ENCODE data around the gene SOD1. TPM values are rescaled to one million over a fixed set of nuclear protein-coding genes. Genes with fewer than 3 reads are reported as not detected.

The SOD1 gene
- total and polyA plus RNA-seq, 2 donors (not counting 3 experiments of a cell fraction or from before 2014, with no cell fraction given) = 198 to 268 TPM

- TF ChIP-seq JUN (IDR thresholded peaks at IDR 0.05; ENCODE audit: borderline replicate concordance, insufficient read depth, insufficient read length, low read depth) (no peak), CTCF (IDR thresholded peaks at IDR 0.05; ENCODE audit: extremely low read depth in 1 of 2, insufficient read depth in 1 of 2, low read depth in 1 of 2, low read length in 2 of 2) (no peak), MYC (IDR thresholded peaks at IDR 0.05; ENCODE audit: low read depth, low read length) (no peak), POLR2A (IDR thresholded peaks at IDR 0.05; ENCODE audit: low read depth, low read length) (no peak), POLR2AphosphoS5 (IDR thresholded peaks at IDR 0.05; ENCODE audit: insufficient read depth, low read depth, low read length) (no peak), FOS (IDR thresholded peaks at IDR 0.05; ENCODE audit: borderline replicate concordance, insufficient read depth, low read length) (no peak), EZH2 (IDR thresholded peaks at IDR 0.05; ENCODE audit: borderline replicate concordance, low read depth, low read length, severe bottlenecking) (no peak), GATA2 (IDR thresholded peaks at IDR 0.05; ENCODE audit: insufficient read depth, insufficient read length, low read depth, low read length) (no peak)
- TF ChIP-seq, protein P1, sequence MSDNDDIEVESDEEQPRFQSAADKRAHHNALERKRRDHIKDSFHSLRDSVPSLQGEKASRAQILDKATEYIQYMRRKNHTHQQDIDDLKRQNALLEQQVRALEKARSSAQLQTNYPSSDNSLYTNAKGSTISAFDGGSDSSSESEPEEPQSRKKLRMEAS (IDR thresholded peaks at IDR 0.05; ENCODE audit: insufficient read depth, insufficient read length) = no peak
- intact Hi-C loops (cut with micrococcal nuclease) = no loop called here
These were observed 3.0 kb upstream of the SOD1 start for GRCh38 chr21:31656199-31657095.

More at GRCh38 chr21:31656199-31657095, 3.0 kb upstream of the SOD1 start:
- no TSS peak for BruUV-seq (replicated peaks)
- Histone ChIP-seq H3K27me3 (ENCODE audit: control insufficient read depth in 2 of 2, insufficient read depth in 2 of 2, low read length in 2 of 2) (no peaks in the 10 kb centered on the region), H3K4me2 (ENCODE audit: insufficient read depth, low read length) (no peak overlapping the region), H3K9me1 (replicated peaks; ENCODE audit: control insufficient read depth, extremely low read depth, insufficient read depth, low read length) (no peaks in the 10 kb centered on the region), H3K36me3 (ENCODE audit: control insufficient read depth in 2 of 2, extremely low read depth in 1 of 2, insufficient read depth in 2 of 2, low read length in 2 of 2) (no peaks in the 10 kb centered on the region), H3K4me3 (replicated peaks in 1 of 3; ENCODE audit: insufficient read depth in 1 of 3, low read depth in 1 of 3, low read length in 3 of 3) (no peak overlapping the region), H2AFZ (ENCODE audit: low read depth, low read length) (no peak overlapping the region), H3K79me2 (ENCODE audit: control insufficient read depth, insufficient read depth, low read length) (peaks cover 14% of the 10 kb centered on the region), H3K27ac (ENCODE audit: insufficient read depth, low read depth, low read length) (no peak overlapping the region), H4K20me1 (replicated peaks; ENCODE audit: control insufficient read depth, extremely low read depth, insufficient read depth, low read length) (no peaks in the 10 kb centered on the region), H3K4me1 (ENCODE audit: control insufficient read depth, extremely low read depth, insufficient read depth, low read length) (peaks cover 7% of the 10 kb centered on the region), H3K9me3 (replicated peaks; ENCODE audit: control insufficient read depth, insufficient read depth, low read length) (no peaks in the 10 kb centered on the region), H3K9ac (replicated peaks; ENCODE audit: extremely low read depth, insufficient read depth, low read length) (no peak overlapping the region)
- FAIRE-seq (no peak), DNase-seq (ENCODE audit: low read depth, low spot score) (no peak)
- ChIA-PET POLR2A (no interaction called here), CTCF (interaction anchor here (0.6 kb wide), 1 partner anchor 218 kb away, joined by 3 read pairs; no protein-coding TSS in a partner anchor)
- dilution Hi-C loops (cut with MboI; ENCODE audit: extremely low pct_ligation_motif_present, low sequenced_read_pairs) = no loop called here

Data from endothelial cell of umbilical vein (primary cell).